HG03139 (cell line): Measurements from ENCODE around the gene CNR1.
"Not testable (repeated sequence)": the region's sequence is repeated elsewhere in the genome, so short reads cannot be mapped to it uniquely, and the experiment has no call there.

Experiments
- ATAC-seq: cut with Tn5 transposase; IDR thresholded peaks from one replicate; pipeline ENCODE4 v1.9.1; 2021; ENCODE audit not compliant: unreplicated experiment

The CNR1 gene

GRCh38 chr6:88165844-88166492 is at the start of gene CNR1:
Gene CNR1 (minus strand): TSS chr6:88166347. CDS start chr6:88145274, 21,073 bp downstream.
- peak; percentile 56 for ATAC-seq

DNA sequence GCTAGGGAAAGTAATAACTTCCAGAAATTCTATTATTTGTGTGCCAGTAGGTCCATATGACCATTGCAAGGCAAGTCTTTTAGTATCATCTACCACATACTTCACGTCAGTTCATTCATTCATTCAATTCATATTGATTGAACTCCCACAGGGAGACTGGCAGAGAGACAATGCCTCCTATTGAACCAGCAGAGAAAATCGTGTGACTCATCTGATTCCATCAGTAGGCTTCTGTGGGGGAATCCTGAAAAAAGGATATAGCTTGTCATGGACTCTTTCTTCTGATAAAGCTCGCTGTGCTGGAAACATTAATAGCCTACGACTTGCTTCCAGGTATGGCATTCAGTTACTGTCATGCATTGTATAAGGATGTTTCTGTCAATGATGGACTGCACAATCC is 45.3 kb upstream of the CNR1 start:
- ATAC-seq = no peak

DNA sequence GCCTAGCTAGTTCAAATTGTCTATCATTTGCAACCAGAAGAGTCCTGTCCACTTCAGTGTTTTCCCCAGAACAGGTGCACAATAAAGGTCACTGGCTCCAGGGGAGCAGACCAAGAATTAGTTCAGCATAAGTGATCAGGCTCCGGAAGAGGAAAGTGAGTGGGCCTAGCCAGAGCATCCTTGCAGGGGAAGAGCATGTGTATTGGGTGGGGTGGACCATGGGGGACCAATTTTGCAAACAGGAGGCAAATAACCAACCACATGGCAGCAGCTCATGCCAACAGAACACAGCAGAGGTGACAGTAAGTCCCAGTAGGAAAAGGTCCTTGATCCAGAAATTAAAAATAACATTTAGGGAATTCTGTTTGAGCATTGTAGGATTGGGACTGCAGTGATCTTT is 43.2 kb upstream of the CNR1 start:
- ATAC-seq = no peak

DNA sequence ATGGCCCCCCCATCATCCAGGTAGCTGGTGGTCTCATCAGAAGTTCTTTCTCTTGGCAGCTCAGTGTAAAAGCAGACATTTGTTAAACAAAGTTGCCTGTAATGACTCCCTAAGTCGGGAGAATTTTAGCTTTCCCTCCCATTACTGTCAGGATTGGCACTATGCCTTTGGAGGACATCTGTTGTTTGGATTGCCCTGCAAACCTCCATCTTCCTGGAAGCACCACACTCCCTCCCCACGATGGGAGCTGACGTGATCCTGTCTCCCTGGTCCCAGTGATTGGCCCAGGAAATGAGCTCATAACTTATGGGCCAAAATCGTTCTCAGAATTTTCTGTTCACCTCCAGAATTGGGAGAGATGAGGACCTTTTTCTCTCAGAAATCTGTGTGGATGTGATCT is 42.6 kb upstream of the CNR1 start:
- ATAC-seq = no peak

GRCh38 chr6:88201734-88202133 is 35.6 kb upstream of the CNR1 start:
- not testable (repeated sequence) for ATAC-seq

- no peak for ATAC-seq
Observed at GRCh38 chr6:88184921-88185320, 18.8 kb upstream of the CNR1 start.

GRCh38 chr6:88183471-88183870 is 17.3 kb upstream of the CNR1 start:
- ATAC-seq = no peak

DNA sequence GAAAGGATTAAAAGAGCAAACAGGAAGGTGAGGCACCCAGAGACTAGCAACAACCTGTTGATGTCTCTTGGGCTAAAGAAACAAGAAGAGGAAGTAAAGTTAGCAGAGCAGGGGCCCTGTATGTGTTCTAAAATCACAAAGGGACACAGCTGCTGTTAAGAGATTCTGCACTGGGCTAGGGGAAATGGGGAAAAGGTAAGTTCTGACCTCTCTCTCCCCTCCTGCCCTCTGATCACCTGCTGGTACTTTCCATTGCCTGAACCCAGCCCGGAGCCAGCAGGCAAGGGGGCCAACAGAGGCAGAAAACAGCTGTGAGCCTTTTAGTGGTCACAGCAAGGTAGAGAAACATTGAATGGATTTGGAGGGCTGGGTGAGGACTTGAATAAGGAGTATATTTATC is 13.5 kb upstream of the CNR1 start:
- ATAC-seq = peak; percentile 56

GRCh38 chr6:88177961-88178464 is 11.9 kb upstream of the CNR1 start:
- ATAC-seq = peak; percentile 68

DNA sequence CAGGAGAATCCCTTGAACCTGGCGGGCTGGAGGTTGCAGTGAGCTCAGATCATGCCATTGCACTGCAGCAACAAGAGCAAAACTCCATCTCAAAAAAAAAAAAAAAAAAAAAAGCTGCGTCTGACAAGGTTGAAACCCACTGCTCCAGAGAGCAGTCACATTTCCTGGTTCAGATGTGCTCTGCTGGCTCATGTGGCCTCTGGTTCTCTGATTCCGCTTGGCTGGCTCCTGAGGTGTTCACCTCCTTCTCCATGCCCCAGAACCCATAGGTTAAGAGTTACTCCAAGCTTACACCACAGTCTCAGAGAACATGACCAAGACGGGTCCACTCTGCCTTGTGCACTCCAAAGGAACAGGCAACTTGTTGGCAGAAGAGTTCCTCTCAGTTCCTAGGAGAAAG is 8.8 kb upstream of the CNR1 start:
- ATAC-seq = no peak

GRCh38 chr6:88171312-88171711 is 5.2 kb upstream of the CNR1 start:
- no peak for ATAC-seq

DNA sequence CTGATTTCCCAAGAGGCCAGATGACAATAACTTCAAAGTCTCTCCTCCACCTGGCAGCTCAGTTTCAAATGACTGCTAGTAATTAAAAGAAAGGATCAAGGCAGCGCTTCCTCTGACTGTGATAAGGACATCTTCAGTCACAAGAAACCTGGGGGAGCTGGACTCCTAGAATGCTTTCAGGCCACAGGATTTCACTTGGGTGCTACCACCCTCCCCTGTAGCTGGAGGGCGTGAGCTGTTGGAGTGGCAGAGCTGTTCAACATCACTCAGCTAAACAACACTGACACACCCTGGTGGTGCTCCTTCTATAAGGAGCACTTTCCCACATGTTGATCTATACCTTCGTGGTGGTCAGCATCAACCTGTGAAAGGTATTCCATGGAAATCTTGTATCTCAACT is 2.2 kb upstream of the CNR1 start:
- no peak for ATAC-seq

DNA sequence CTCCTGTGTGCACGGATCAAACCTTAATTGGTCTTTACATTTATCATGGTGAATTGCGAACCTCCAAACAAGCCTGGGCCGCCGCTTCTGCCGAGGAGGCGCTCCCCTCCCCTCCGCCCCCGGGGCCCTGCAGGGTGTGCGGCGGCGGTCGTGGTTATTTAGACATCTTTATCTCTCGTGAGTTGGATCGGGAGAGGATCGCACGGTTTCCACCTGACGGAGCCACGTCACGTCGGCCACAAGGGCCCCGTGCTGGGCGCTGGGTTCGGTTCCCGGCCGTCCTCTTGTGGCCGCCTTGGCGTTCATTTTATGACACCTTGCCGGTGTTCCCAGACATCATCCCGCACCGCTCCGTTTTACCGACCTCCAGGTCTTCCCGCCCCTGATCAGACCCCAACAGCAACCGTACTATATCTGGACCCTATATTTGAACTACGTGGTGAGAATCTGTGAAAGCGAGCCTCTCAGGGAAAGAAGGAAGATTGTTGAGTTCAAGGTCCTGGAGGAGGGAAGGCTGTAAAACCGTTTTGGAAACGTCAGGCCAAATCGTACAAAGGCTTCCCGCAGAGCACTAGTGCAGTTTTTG is 1.3 kb upstream of the CNR1 start:
- peak; percentile 8 for ATAC-seq

DNA sequence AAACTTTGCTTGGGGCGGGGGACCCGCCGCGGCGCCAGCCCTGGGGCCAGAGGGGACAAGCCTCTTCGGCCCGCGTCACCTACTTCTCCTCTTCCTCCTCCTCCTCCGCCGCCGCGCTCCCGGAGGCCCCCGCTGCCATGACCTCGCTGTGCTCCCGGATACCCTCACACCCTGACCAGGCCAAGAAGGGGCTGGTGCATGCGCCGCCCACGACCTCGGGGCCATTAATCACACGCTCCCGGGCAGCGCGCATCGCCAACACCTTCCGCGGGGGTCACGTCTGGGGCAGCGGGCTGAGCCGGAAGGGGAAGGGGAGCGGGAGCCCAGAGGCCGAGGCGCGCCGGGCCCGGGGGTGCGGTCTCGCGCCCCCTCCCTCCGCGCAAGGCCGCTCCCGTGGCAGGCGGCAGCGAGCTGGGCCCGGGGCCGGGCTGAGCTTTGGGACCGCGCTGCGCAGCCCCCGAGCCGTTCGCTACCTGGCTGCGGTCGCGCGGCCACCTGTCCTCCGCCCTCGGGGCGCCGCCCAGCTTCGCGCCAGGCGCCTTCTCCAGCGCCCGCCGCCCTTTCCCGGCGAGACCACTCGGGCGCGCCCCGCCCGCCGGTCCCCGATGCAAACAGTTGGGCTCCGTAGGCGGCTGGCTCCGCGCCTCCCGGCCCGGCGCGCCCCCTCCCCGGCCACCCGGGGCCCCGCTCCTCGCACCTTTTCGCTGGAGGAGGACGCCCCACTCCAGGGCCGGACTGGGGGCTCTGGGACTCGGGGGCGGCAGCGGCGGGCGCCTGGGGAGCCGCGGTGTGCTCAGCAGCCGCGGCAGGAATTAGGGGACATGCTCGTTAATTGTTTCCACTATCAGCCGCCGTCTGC is 575 bp upstream of the CNR1 start:
- peak; percentile 33 for ATAC-seq

- ATAC-seq = no peak
Observed at GRCh38 chr6:88165087-88165843, 882 bp downstream of the CNR1 start.

DNA sequence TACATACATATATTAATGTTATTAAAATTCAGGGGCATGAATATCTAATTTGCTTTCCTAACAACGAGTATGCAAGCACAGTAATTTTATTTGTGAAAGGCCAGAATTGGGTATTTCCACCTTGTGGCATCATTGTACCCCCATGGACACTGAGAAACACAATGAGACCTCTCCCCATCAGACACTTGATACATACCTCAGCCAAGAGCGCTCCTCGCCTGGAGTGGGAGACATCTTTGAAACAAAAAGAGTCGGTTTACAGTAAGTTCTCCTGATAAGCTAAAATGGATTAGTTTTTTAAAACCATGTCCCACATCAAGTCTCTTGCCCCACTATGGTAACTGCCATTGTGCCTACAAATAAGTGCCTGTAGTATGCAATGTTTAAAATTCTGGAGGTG is 2.1 kb downstream of the CNR1 start:
- no peak for ATAC-seq

GRCh38 chr6:88163616-88164015 is 2.5 kb downstream of the CNR1 start:
- ATAC-seq = no peak

- no peak for ATAC-seq
Observed at GRCh38 chr6:88161940-88162339, 4.2 kb downstream of the CNR1 start.

DNA sequence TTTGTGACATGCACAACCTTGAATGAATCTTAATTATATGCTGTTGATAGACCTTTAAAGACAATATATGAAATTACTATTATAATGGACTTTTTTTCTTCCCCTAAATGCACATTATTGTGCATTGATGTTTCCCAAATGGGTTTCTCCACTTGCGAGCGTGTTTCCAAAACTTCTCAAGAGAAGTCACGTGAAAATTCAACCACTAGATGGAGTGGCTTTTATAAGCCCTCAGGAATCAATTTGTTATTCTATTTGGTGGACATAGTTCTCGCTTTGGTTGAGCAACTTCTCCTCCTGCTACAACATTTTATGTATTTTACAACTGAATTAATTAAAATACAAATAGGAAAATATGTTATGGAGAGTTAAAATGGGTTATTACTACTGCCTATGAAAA is 9.0 kb downstream of the CNR1 start:
- no peak for ATAC-seq

- no peak for ATAC-seq
Observed at GRCh38 chr6:88145298-88145963, 20.7 kb downstream of the CNR1 start.
